ENCODE measurements around the gene HCRT.
"Not testable (repeated sequence)": the region's sequence is repeated elsewhere in the genome, so short reads cannot be mapped to it uniquely, and the experiment has no call there.

HCRT gene

GRCh38 chr17:42166196-42166763 lies 19.0 kb downstream of the HCRT start:
- DNase-seq (ENCODE audit: insufficient read length, low spot score) = no peak
- FAIRE-seq = no peak
- no peak for TF ChIP-seq SPI1 (IDR thresholded peaks at IDR 0.05; ENCODE audit: low read depth, low read length)
- TF ChIP-seq POLR2A (IDR thresholded peaks at IDR 0.05; ENCODE audit: low read depth, low read length) = no peak
- no peak for TF ChIP-seq PAX5 (IDR thresholded peaks at IDR 0.05; ENCODE audit: insufficient read depth, low read length, severe bottlenecking)
- TF ChIP-seq TAF1 (IDR thresholded peaks at IDR 0.05; ENCODE audit: low read depth, low read length) = no peak
- TF ChIP-seq POLR2AphosphoS5 (IDR thresholded peaks at IDR 0.05; ENCODE audit: low read depth, low read length) = no peak
- no peak for TF ChIP-seq POU2F2 (IDR thresholded peaks at IDR 0.05; ENCODE audit: low read depth, low read length)

GRCh38 chr17:42165751-42166150 lies 19.5 kb downstream of the HCRT start:
- FAIRE-seq (no peak), DNase-seq (ENCODE audit: insufficient read length, low spot score) (no peak)
- TF ChIP-seq POLR2AphosphoS5 (IDR thresholded peaks at IDR 0.05; ENCODE audit: low read depth, low read length) (no peak), SPI1 (IDR thresholded peaks at IDR 0.05; ENCODE audit: low read depth, low read length) (no peak), POU2F2 (IDR thresholded peaks at IDR 0.05; ENCODE audit: low read depth, low read length) (no peak), POLR2A (IDR thresholded peaks at IDR 0.05; ENCODE audit: low read depth, low read length) (no peak), PAX5 (IDR thresholded peaks at IDR 0.05; ENCODE audit: insufficient read depth, low read length, severe bottlenecking) (no peak), TAF1 (IDR thresholded peaks at IDR 0.05; ENCODE audit: low read depth, low read length) (no peak)

GRCh38 chr17:42163696-42164407 lies 21.4 kb downstream of the HCRT start:
- FAIRE-seq (no peak), DNase-seq (ENCODE audit: insufficient read length, low spot score) (no peak)
- TF ChIP-seq TAF1 (IDR thresholded peaks at IDR 0.05; ENCODE audit: low read depth, low read length) (no peak), POLR2AphosphoS5 (IDR thresholded peaks at IDR 0.05; ENCODE audit: low read depth, low read length) (no peak), POLR2A (IDR thresholded peaks at IDR 0.05; ENCODE audit: low read depth, low read length) (no peak)

- DNase-seq (ENCODE audit: insufficient read length, low spot score) (no peak), FAIRE-seq (peak; percentile 31)
- no peak for TF ChIP-seq SPI1 (IDR thresholded peaks at IDR 0.05; ENCODE audit: low read depth, low read length)
Measured at GRCh38 chr17:42163113-42163512, 22.1 kb downstream of the HCRT start.

GRCh38 chr17:42160531-42160910 lies 24.7 kb downstream of the HCRT start:
- no peak for DNase-seq (ENCODE audit: insufficient read length, low spot score)
- no peak for FAIRE-seq
- TF ChIP-seq POLR2AphosphoS5 (IDR thresholded peaks at IDR 0.05; ENCODE audit: low read depth, low read length) = no peak
- no peak for TF ChIP-seq POU2F2 (IDR thresholded peaks at IDR 0.05; ENCODE audit: low read depth, low read length)
- TF ChIP-seq POLR2A (IDR thresholded peaks at IDR 0.05; ENCODE audit: low read depth, low read length) = no peak
- no peak for TF ChIP-seq SPI1 (IDR thresholded peaks at IDR 0.05; ENCODE audit: low read depth, low read length)
- no peak for TF ChIP-seq TAF1 (IDR thresholded peaks at IDR 0.05; ENCODE audit: low read depth, low read length)
- TF ChIP-seq PAX5 (IDR thresholded peaks at IDR 0.05; ENCODE audit: insufficient read depth, low read length, severe bottlenecking) = no peak

- no peak for DNase-seq (ENCODE audit: insufficient read length, low spot score)
- FAIRE-seq = no peak
- TF ChIP-seq POU2F2 (IDR thresholded peaks at IDR 0.05; ENCODE audit: low read depth, low read length) (no peak), POLR2AphosphoS5 (IDR thresholded peaks at IDR 0.05; ENCODE audit: low read depth, low read length) (no peak), SPI1 (IDR thresholded peaks at IDR 0.05; ENCODE audit: low read depth, low read length) (no peak), POLR2A (IDR thresholded peaks at IDR 0.05; ENCODE audit: low read depth, low read length) (no peak), TAF1 (IDR thresholded peaks at IDR 0.05; ENCODE audit: low read depth, low read length) (no peak), PAX5 (IDR thresholded peaks at IDR 0.05; ENCODE audit: insufficient read depth, low read length, severe bottlenecking) (no peak)
Measured at GRCh38 chr17:42159796-42160530, 25.3 kb downstream of the HCRT start.

- DNase-seq (ENCODE audit: insufficient read length, low spot score) (no peak), FAIRE-seq (no peak)
- TF ChIP-seq PAX5 (IDR thresholded peaks at IDR 0.05; ENCODE audit: insufficient read depth, low read length, severe bottlenecking) (no peak), POLR2AphosphoS5 (IDR thresholded peaks at IDR 0.05; ENCODE audit: low read depth, low read length) (no peak), SPI1 (IDR thresholded peaks at IDR 0.05; ENCODE audit: low read depth, low read length) (no peak), TAF1 (IDR thresholded peaks at IDR 0.05; ENCODE audit: low read depth, low read length) (no peak), POU2F2 (IDR thresholded peaks at IDR 0.05; ENCODE audit: low read depth, low read length) (no peak), POLR2A (IDR thresholded peaks at IDR 0.05; ENCODE audit: low read depth, low read length) (no peak)
Measured at GRCh38 chr17:42155614-42156045, 29.6 kb downstream of the HCRT start.

- DNase-seq (ENCODE audit: insufficient read length, low spot score) (no peak), FAIRE-seq (peak; percentile 76)
- TF ChIP-seq TAF1 (IDR thresholded peaks at IDR 0.05; ENCODE audit: low read depth, low read length) (no peak), POU2F2 (IDR thresholded peaks at IDR 0.05; ENCODE audit: low read depth, low read length) (no peak), SPI1 (IDR thresholded peaks at IDR 0.05; ENCODE audit: low read depth, low read length) (peak; percentile 41; the same call in 1 of the 2 replicates)
Measured at GRCh38 chr17:42153919-42154742, 31.1 kb downstream of the HCRT start.

GRCh38 chr17:42146911-42147607 lies 38.2 kb downstream of the HCRT start:
- FAIRE-seq (no peak), DNase-seq (ENCODE audit: insufficient read length, low spot score) (no peak)
- TF ChIP-seq POLR2AphosphoS5 (IDR thresholded peaks at IDR 0.05; ENCODE audit: low read depth, low read length) (no peak), POLR2A (IDR thresholded peaks at IDR 0.05; ENCODE audit: low read depth, low read length) (no peak)

- not testable (repeated sequence) for FAIRE-seq; DNase-seq (ENCODE audit: insufficient read length, low spot score)
Measured at GRCh38 chr17:42143138-42143537, 42.1 kb downstream of the HCRT start.

All from GM12891 (cell line).